HG03108 (cell line): ENCODE results near the gene NDUFA11.

ENCODE experiments used
- ATAC-seq: cut with Tn5 transposase; IDR thresholded peaks from one replicate; pipeline ENCODE4 v1.9.1; 2021; ENCODE audit warnings: moderate library complexity; ENCODE audit not compliant: unreplicated experiment

Gene NDUFA11

DNA sequence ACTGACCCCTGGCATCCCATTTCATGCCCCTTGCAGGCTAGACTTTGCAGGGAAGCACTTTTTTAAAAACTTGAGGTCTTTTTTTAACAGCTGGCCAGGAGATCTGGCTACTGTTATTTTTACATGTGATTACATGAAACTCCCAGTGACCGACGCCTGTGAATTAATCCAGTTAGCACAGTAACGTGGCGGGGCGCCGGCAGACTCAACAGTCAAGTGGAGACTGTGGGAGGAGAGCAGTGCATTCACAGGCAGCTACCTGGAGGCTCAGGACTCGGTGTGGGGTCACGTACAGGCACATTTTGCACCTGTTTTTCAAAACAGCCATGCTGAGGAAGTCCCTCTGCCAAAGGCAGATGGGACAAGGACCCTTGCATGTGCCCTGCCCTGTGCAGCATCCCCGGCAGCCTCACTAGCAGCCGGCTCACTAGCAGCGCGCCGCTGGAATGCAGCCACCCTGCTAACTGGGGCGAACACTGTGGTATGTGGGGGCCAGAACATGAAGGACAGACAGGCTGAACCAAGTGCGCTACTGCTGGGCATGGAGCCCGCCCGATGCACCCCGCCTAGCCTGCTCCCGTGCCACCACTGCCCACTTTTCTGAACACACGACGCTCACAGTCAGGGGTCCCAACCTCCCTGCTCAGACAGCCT is 29.1 kb upstream of the NDUFA11 start:
- no peak for ATAC-seq

- ATAC-seq: no peak
These were observed 28.6 kb upstream of the NDUFA11 start for GRCh38 chr19:5932146-5932545.

- no peak for ATAC-seq
These were observed 27.7 kb upstream of the NDUFA11 start for GRCh38 chr19:5931251-5931650.

DNA sequence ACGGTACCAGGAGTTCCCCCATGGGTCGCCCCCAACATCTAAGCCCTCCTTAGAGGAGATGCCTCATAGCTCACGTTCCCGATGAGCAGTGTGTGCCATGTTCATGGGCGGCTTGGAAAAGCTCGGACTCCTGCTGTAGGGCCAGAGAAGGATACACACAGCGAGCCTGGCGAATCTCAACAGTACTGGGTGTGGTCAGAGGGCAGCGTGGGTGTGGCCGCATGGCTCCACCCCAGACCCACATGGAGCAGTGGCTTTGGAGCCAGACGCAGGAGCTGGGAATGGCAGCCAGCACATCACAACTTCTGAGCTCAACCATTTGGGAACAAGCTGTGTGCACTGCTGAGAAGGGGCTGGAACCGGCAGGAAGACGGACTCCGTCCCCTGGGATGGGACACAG is 26.0 kb upstream of the NDUFA11 start:
- ATAC-seq: no peak

DNA sequence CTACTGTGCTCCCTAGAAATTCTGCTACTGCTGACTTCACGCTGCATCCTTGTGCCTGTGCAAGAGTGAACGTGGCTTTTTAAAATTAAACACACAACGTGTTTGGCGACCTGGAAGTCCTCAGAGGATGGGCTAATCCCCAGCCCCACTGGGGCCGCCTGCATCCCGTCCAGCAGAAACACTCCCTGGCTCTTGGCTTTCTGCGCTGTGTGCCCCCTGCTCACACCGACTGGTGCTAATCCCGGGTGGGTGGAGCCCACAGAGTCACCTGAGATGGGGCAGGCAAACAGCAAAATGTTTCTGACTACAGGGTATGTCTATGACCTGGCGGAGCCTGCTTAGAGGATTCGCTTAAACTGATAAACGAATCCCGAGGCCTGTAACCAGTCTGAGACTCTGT is 25.6 kb upstream of the NDUFA11 start:
- no peak for ATAC-seq

DNA sequence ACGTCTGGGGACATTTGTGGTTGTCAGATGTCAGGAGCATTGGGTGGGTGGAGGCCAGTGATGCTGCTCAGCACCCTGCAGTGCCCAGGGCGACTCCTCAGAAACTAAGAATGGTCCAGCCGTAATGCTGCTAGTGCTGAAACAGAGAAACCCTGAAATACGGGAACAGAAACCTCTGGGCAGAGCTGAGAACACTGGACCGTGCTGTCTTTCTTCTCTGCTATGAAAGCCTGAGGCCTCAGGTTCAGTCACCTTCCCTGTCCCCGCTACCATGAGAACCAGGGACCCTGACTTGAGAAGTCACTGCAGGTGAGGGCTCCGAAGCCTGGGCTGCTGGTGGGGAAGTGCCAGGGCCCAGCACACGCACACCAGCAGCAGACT is 23.8 kb upstream of the NDUFA11 start:
- peak; percentile 65 for ATAC-seq

GRCh38 chr19:5926641-5927440 is 23.3 kb upstream of the NDUFA11 start:
- no peak for ATAC-seq

- ATAC-seq: no peak
These were observed 22.3 kb upstream of the NDUFA11 start for GRCh38 chr19:5925830-5926427.

- no peak for ATAC-seq
These were observed 19.8 kb upstream of the NDUFA11 start for GRCh38 chr19:5923356-5923755.

- no peak for ATAC-seq
These were observed 18.6 kb upstream of the NDUFA11 start for GRCh38 chr19:5922161-5922545.

- no peak for ATAC-seq
These were observed 18.0 kb upstream of the NDUFA11 start for GRCh38 chr19:5921516-5922160.

DNA sequence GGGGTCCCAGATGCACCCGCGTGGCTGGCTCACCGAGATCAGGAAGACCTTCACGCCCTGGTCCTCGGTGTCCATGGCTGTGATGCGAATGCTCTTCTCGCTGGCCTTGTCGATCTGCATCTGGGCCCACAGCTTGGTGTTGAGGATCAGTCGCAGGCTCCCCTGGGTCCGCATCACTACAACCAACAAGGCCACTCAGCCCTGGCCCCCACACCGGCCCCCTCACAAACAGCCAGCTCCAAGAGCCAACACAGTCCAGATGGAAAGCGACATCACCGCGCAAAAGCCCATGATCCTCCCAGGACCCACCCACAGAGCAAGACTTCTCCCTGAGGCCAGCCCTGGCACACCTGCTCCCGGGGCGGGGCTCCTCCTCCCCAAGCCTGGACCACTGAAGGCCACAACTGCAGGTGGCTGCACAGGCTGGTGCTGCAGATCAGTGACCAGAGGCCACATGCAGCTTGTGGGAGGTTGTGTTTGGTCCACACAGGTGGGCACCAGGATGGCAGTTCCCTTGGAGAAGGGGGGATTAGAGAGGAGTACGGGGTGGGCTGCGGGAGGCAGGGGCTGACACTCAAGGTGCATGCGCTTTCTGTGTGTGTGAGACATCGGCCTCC is 15.0 kb upstream of the NDUFA11 start:
- no peak for ATAC-seq

- no peak for ATAC-seq
These were observed 14.0 kb upstream of the NDUFA11 start for GRCh38 chr19:5917431-5918107.

- no peak for ATAC-seq
These were observed 12.7 kb upstream of the NDUFA11 start for GRCh38 chr19:5916181-5916708.

GRCh38 chr19:5915782-5916165 is 12.2 kb upstream of the NDUFA11 start:
- no peak for ATAC-seq

DNA sequence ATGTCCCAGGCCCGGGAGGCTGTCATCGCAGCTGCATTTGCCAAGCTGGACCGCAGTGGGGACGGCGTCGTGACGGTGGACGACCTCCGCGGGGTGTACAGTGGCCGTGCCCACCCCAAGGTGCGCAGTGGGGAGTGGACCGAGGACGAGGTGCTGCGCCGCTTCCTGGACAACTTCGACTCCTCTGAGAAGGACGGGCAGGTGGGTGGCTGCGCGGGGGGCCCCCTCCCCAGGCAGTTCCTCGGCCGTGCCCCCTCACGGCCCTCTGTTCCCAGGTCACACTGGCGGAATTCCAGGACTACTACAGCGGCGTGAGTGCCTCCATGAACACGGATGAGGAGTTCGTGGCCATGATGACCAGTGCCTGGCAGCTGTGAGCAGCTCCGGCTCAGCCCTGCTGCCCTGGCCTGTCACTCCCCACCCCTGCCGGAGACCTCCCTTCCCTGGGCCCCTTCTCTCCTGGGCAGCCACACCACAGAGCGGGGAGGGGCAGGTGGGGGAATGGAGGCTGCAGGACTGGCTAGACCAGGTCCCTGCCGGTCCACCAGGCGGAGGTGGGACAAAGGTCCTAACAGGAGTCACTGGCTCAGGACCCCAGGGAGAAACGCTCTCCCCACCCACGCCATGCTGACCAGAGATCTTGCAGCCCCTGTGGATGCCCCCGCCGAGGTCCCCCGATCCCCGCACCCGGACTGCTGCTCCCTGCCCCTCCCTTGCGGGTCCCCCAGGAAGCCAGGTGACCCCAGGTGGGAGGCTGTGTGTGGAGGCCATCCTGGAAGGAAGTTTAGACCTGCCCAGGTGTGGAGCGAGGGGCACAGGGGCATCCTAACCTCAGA is 11.6 kb upstream of the NDUFA11 start:
- no peak for ATAC-seq

DNA sequence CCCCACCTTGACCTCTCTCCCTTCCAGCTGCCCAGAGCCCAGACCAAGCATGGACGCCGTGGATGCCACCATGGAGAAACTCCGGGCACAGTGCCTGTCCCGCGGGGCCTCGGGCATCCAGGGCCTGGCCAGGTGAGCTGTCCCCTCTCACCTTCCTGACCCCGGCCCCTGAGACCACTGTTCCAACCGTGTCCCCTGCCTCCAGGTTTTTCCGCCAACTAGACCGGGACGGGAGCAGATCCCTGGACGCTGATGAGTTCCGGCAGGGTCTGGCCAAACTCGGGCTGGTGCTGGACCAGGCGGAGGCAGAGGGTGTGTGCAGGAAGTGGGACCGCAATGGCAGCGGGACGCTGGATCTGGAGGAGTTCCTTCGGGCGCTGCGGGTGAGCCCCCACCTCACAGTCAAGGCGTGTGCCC is 10.8 kb upstream of the NDUFA11 start:
- ATAC-seq: no peak

- no peak for ATAC-seq
These were observed 10.3 kb upstream of the NDUFA11 start, which contains the start of gene CAPS for GRCh38 chr19:5913739-5914357. TSS of gene CAPS (plus strand) at chr19:5914254. CDS start at chr19:5914407, 153 bp downstream.

GRCh38 chr19:5911366-5911765 is 7.8 kb upstream of the NDUFA11 start:
- ATAC-seq: no peak
